DMS153 treated with DMSO at 0.1 percent for 48 hours (cell line): ENCODE data around the gene ZNF473.
A peak's percentile ranks its signal among the peaks of the same experiment; 100 is the strongest.

Source experiments
- DNase-seq: peaks from one replicate; lab custom pipeline; 2025; ENCODE audit not compliant: unreplicated experiment; lab: John Stamatoyannopoulos, UW

ZNF473 gene

GRCh38 chr19:50003254-50003788 is 22.5 kb upstream of the ZNF473 start:
- no peak for DNase-seq

- no peak for DNase-seq
Observed at GRCh38 chr19:50003810-50004419, 21.9 kb upstream of the ZNF473 start.

- DNase-seq: no peak
Observed at GRCh38 chr19:50005428-50005827, 20.4 kb upstream of the ZNF473 start.

- no peak for DNase-seq
Observed at GRCh38 chr19:50007170-50007569, 18.6 kb upstream of the ZNF473 start.

- no peak for DNase-seq
Observed at GRCh38 chr19:50007947-50008346, 17.9 kb upstream of the ZNF473 start.

GRCh38 chr19:50008532-50008931 is 17.3 kb upstream of the ZNF473 start:
- no peak for DNase-seq

GRCh38 chr19:50016225-50016807 is 9.5 kb upstream of the ZNF473 start:
- no peak for DNase-seq

GRCh38 chr19:50020481-50020880 is 5.3 kb upstream of the ZNF473 start:
- no peak for DNase-seq

GRCh38 chr19:50022823-50023222 is 3.0 kb upstream of the ZNF473 start:
- no peak for DNase-seq

- DNase-seq: no peak
Observed at GRCh38 chr19:50024719-50025021, 1.1 kb upstream of the ZNF473 start.

- peak; percentile 99 for DNase-seq
Observed at GRCh38 chr19:50025022-50025793, 597 bp upstream of the ZNF473 start, which contains the start of gene VRK3. Gene VRK3, minus strand, starts transcription at chr19:50025372. Its CDS starts 9,210 bp downstream, at chr19:50016162.

GRCh38 chr19:50026550-50026906 is 723 bp downstream of the ZNF473 start:
- no peak for DNase-seq

GRCh38 chr19:50030225-50030624 is 4.4 kb downstream of the ZNF473 start:
- no peak for DNase-seq

GRCh38 chr19:50030937-50031336 is 5.1 kb downstream of the ZNF473 start:
- DNase-seq: no peak

- no peak for DNase-seq
Observed at GRCh38 chr19:50036908-50037307, 11.1 kb downstream of the ZNF473 start.

GRCh38 chr19:50039968-50040367 is 14.2 kb downstream of the ZNF473 start:
- DNase-seq: no peak

- DNase-seq: no peak
Observed at GRCh38 chr19:50040967-50041366, 15.2 kb downstream of the ZNF473 start.

GRCh38 chr19:50042363-50043024 is 16.7 kb downstream of the ZNF473 start:
- no peak for DNase-seq

- DNase-seq: no peak
Observed at GRCh38 chr19:50043967-50044366, 18.2 kb downstream of the ZNF473 start.

GRCh38 chr19:50044922-50045321 is 19.1 kb downstream of the ZNF473 start:
- no peak for DNase-seq

- DNase-seq: no peak
Observed at GRCh38 chr19:50046649-50047503, 21.1 kb downstream of the ZNF473 start.
